Coronary artery (tissue), 2 donors: ENCODE results near the gene ASGR1.

Experiments used
- DNase-seq: peaks from one replicate; pipeline ENCODE4 v3.0.0-alpha.2; 2017; ENCODE audit warnings: low spot score
- H3K27ac ChIP-seq, 2 donors: fragments of 200-600 bp; sonication (generic); one replicate each; pipeline ENCODE4 v1.5.1; 2016 to 2019
- H3K4me3 ChIP-seq: fragments of 200-600 bp; sonication (generic); 2 replicates; pipeline ENCODE4 v1.5.1; 2016; ENCODE audit warnings: mild to moderate bottlenecking, moderate library complexity
- TF ChIP-seq, protein P1 (sequence below): fragments of 200-600 bp; sonication (generic); IDR thresholded peaks from one replicate; pipeline ENCODE4 v1.5.1; 2019; ENCODE audit warnings: antibody characterized with exemption

The ASGR1 gene

GRCh38 chr17:7223375-7223774, 44.2 kb upstream of the ASGR1 start:
- no peak overlapping the region for H3K27ac ChIP-seq
- H3K4me3 ChIP-seq, result no peak overlapping the region
- no peak for DNase-seq
- TF ChIP-seq, protein P1, sequence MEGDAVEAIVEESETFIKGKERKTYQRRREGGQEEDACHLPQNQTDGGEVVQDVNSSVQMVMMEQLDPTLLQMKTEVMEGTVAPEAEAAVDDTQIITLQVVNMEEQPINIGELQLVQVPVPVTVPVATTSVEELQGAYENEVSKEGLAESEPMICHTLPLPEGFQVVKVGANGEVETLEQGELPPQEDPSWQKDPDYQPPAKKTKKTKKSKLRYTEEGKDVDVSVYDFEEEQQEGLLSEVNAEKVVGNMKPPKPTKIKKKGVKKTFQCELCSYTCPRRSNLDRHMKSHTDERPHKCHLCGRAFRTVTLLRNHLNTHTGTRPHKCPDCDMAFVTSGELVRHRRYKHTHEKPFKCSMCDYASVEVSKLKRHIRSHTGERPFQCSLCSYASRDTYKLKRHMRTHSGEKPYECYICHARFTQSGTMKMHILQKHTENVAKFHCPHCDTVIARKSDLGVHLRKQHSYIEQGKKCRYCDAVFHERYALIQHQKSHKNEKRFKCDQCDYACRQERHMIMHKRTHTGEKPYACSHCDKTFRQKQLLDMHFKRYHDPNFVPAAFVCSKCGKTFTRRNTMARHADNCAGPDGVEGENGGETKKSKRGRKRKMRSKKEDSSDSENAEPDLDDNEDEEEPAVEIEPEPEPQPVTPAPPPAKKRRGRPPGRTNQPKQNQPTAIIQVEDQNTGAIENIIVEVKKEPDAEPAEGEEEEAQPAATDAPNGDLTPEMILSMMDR, result no peak

- no peak for DNase-seq
- H3K4me3 ChIP-seq, result no peak overlapping the region
- TF ChIP-seq, protein P1, result no peak
- no peak overlapping the region for H3K27ac ChIP-seq
Observed at GRCh38 chr17:7222972-7223292, 43.8 kb upstream of the ASGR1 start.

GRCh38 chr17:7222093-7222971, 43.2 kb upstream of the ASGR1 start:
- TF ChIP-seq, protein P1, result no peak
- H3K4me3 ChIP-seq, result no peak overlapping the region
- no peak for DNase-seq
- peak overlapping the region in 1 of 2 donors; percentile 99 for H3K27ac ChIP-seq

DNA sequence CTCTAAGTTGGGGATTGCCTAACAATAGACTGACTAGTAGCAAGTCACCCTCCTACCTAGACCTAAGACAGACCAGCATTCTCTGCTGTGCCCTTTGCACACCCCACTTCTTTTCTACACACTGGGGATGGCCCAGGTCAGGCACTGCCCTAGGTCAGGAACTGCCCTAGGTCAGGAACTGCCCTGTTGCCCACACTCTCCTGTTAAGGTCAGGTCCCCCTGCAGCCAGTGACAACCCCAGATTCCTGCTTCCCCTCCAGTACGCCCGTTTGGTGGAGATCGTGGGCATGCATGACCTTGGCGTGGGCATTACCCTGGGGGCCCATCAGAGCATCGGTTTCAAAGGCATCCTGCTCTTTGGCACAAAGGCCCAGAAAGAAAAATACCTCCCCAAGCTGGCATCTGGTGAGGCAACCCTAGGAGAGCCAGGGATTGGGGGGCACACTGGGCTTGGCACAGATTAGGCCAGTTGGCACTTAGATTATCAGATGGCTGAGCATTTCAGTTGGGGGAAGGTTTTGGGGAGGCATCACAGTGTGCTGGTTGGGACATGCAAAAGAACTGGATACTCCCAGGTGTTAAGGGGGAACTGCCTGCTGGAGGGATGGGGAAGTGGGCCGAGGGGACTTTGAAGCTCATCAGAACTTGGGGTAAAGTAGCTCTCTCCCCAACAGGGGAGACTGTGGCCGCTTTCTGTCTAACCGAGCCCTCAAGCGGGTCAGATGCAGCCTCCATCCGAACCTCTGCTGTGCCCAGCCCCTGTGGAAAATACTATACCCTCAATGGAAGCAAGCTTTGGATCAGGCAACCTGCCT, 42.3 kb upstream of the ASGR1 start:
- Histone ChIP-seq H3K27ac (peak overlapping the region; percentile 98 to 99), H3K4me3 (peak overlapping the region; percentile 95)
- DNase-seq, result no peak
- TF ChIP-seq, protein P1, result no peak

DNA sequence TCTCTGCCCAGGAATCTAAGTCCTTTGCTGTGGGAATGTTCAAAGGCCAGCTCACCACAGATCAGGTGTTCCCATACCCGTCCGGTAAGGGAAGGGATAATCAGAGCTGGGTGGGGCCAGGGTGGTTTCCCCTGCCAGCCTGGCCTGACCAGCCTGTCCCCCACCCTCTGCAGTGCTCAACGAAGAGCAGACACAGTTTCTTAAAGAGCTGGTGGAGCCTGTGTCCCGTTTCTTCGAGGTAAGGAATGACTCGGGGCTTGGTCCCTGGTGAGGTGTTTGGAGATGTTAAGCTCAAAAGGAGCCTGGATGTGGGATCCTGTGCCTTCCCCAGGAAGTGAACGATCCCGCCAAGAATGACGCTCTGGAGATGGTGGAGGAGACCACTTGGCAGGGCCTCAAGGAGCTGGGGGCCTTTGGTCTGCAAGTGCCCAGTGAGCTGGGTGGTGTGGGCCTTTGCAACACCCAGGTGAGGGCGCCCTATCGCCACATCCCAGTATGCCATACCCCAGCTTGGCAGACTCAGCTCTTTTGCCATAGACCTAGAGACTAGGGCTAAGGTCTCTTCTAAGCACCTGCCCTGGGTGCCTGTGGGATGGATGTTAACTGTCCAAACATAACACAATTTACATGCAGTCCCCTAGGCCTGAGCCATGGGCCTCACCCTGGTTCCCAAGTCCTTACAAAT, 41.6 kb upstream of the ASGR1 start:
- TF ChIP-seq, protein P1, result no peak
- H3K27ac ChIP-seq, result peak overlapping the region; percentile 98 to 99
- no peak for DNase-seq
- peak overlapping the region; percentile 95 for H3K4me3 ChIP-seq

DNA sequence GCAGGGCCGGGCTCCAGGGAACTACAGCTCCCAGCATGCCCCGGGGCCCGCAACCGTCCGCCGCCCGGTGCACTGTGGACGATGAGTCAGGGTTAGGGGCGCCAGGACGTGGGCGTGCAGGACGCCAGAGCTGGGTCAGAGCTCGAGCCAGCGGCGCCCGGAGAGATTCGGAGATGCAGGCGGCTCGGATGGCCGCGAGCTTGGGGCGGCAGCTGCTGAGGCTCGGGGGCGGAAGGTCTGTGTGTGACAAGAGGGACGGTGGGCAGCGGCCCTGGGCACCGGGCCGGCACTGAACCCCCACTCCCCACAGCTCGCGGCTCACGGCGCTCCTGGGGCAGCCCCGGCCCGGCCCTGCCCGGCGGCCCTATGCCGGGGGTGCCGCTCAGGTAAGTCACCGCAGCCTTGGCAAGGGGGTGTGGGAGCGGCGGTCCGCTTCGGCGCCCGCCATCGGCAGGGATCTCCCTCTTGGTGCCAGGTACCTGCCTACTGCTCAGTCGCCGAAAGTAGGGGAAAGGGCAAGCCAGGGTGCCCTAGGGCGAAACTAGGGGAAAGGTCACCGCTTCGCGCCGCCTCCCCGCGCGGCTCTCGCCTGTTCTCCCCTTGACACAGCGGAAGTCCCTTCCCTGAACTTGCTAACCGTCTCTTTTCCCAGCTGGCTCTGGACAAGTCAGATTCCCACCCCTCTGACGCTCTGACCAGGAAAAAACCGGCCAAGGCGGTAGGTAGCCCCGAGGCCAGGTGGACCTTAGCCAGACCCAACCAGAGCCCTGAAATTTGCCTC, 40.8 kb upstream of the ASGR1 start, which contains the start of the genes ACADVL and DLG4:
ACADVL (plus strand) TSS at position 127 of the 781 bp plus-strand sequence; CDS start at position 174, 47 bp downstream.
DLG4 (minus strand) TSS at position 25 of the 781 bp plus-strand sequence.
- Histone ChIP-seq H3K4me3 (peak within 1 kb of the TSS; percentile 95), H3K27ac (peak within 1 kb of the TSS; percentile 98 to 99)
- peak; percentile 96 for DNase-seq
- TF ChIP-seq, protein P1, result no peak
